NCI-H524 treated with DMSO at 0.1 percent for 48 hours (cell line): ENCODE data around the gene PRRX2.
A peak's percentile ranks its signal among the peaks of the same experiment; 100 is the strongest.
"Not testable (repeated sequence)": the region's sequence is repeated elsewhere in the genome, so short reads cannot be mapped to it uniquely, and the experiment has no call there.

Source experiments
- DNase-seq: peaks from one replicate; lab custom pipeline; 2025; lab: John Stamatoyannopoulos, UW

The PRRX2 gene

GRCh38 chr9:129735546-129735945 is 70.1 kb downstream of the PRRX2 start:
- DNase-seq: no peak

- DNase-seq: no peak
Measured at GRCh38 chr9:129736334-129736733, 70.9 kb downstream of the PRRX2 start.

GRCh38 chr9:129737479-129738274 is 72.2 kb downstream of the PRRX2 start:
- DNase-seq: peak; percentile 10

- no peak for DNase-seq
Measured at GRCh38 chr9:129739432-129739831, 74.0 kb downstream of the PRRX2 start.

GRCh38 chr9:129740174-129740573 is 74.7 kb downstream of the PRRX2 start:
- DNase-seq: no peak

GRCh38 chr9:129740666-129741464 is 75.4 kb downstream of the PRRX2 start:
- DNase-seq: no peak

GRCh38 chr9:129745200-129745599 is 79.8 kb downstream of the PRRX2 start:
- no peak for DNase-seq

- no peak for DNase-seq
Measured at GRCh38 chr9:129746092-129746777, 80.8 kb downstream of the PRRX2 start.

- DNase-seq: no peak
Measured at GRCh38 chr9:129748249-129748648, 82.8 kb downstream of the PRRX2 start.

GRCh38 chr9:129749052-129749451 is 83.6 kb downstream of the PRRX2 start:
- not testable (repeated sequence) for DNase-seq

- DNase-seq: no peak
Measured at GRCh38 chr9:129749575-129749974, 84.1 kb downstream of the PRRX2 start.

GRCh38 chr9:129750013-129750638 is 84.7 kb downstream of the PRRX2 start:
- DNase-seq: no peak

GRCh38 chr9:129751841-129752801 is 86.7 kb downstream of the PRRX2 start:
- DNase-seq: no peak

- peak; percentile 24 for DNase-seq
Measured at GRCh38 chr9:129752900-129753729, 87.7 kb downstream of the PRRX2 start, which contains the start of gene PTGES. Gene PTGES (minus strand): TSS chr9:129753042. CDS start chr9:129753012, 30 bp downstream.

- DNase-seq: no peak
Measured at GRCh38 chr9:129755151-129755550, 89.7 kb downstream of the PRRX2 start.

GRCh38 chr9:129756191-129756590 is 90.7 kb downstream of the PRRX2 start:
- DNase-seq: no peak

GRCh38 chr9:129757045-129757444 is 91.6 kb downstream of the PRRX2 start:
- DNase-seq: no peak

GRCh38 chr9:129759319-129759718 is 93.9 kb downstream of the PRRX2 start:
- no peak for DNase-seq

GRCh38 chr9:129759804-129760502 is 94.5 kb downstream of the PRRX2 start:
- no peak for DNase-seq
